ENCODE data around the gene CDC7. TPM values are rescaled to one million over a fixed set of nuclear protein-coding genes. Genes with fewer than 3 reads are reported as not detected.
A peak's percentile ranks its signal among the peaks of the same experiment; 100 is the strongest.
"Not testable (repeated sequence)": the region's sequence is repeated elsewhere in the genome, so short reads cannot be mapped to it uniquely, and the experiment has no call there.

CDC7 gene
- 1.6 TPM for total RNA-seq
- long read RNA-seq, partial matches to known transcripts: 0 of 1 reads
- long read RNA-seq, other reads (novel, unspliced or antisense): 0 of 1 reads

DNA sequence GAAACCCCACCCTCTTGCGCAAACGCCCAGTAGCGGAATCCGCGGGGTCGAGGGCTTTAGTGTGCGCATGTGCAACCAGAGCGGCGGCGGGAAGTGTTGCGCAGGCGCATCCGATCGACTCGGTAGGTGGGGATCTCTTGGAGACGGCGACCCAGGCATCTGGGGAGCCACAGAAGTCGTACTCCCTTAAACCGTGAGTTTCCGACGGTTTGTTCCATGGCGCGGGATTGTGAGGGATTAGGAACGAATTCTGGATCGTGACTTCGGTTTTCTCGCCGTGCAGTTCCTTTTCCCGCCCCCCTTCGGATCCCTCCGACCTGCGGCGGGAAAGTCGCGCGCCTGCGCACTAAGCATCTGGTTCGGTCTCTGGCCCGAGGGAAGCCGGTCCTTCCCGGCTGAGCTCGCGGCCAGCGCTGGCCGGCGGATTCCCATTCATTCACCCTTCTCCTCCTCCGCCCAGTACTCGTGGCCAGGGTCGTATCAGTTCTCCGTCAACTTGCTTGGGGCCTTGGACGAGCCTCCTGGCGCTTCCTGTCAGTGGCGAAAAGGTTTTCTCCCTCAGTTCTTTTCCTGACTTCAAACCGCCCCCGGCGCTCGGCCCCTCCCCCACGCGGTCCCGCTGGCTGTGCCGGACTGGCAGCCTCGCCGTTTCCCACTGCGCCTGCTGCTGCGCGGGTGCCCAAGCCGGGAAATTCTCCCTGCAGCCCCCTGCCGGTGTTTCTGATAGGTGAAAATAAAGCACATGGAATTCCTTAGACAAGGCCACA, at the start of gene CDC7:
Gene CDC7 (plus strand): TSS at position 96 of the 767 bp plus-strand sequence. CDS start 866 bp downstream, outside the sequence.
- intact Hi-C loops (cut with DNase I): loop anchor here (2.0 to 10.0 kb wide), 6 partner anchors 96 to 796 kb away; partner anchors contain the start of genes GLMN, HFM1, RPAP2 and TGFBR3
- DNase-seq (ENCODE audit: low spot score): peak; percentile 95

DNA sequence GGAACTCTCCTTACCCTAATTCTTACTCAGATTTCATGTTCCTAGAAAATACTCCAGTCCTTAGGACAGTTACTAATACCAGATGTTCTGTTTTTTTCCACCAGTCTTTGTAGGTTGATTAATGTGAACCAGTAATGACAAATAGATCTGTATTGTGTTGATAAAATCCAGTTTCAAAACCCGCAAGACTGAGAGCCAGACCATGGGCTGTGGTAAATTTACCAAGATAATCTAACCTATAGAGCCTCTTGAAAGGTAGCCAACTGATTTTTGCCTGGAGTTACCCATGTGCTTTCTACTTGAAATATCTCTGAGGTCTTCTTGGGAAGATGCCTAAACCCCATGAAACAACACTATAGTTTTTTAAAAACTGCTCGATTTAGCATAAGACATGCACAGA, 46.5 kb upstream of the CDC7 start:
- intact Hi-C loops (cut with DNase I): no loop called here
- DNase-seq (ENCODE audit: low spot score): no peak

DNA sequence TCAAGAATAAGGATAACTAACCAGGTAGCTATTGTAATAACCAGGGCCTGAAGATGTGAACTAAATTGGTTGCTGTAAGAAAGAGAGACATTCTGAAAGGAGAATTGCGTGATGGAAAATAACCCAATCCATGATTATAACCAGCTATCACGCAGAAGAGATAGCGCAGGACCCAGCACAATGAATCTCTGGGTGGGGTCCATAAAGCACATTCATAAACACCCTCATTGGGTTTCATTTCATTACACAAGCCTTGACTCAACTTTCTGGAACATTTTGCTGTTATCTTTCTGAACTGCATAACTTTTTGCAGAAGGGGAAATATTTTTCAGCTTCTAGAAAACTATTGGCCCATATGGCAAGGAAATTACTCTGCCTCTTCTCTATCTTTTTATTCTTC, 45.3 kb upstream of the CDC7 start:
- no peak for DNase-seq (ENCODE audit: low spot score)
- intact Hi-C loops (cut with DNase I): no loop called here

DNA sequence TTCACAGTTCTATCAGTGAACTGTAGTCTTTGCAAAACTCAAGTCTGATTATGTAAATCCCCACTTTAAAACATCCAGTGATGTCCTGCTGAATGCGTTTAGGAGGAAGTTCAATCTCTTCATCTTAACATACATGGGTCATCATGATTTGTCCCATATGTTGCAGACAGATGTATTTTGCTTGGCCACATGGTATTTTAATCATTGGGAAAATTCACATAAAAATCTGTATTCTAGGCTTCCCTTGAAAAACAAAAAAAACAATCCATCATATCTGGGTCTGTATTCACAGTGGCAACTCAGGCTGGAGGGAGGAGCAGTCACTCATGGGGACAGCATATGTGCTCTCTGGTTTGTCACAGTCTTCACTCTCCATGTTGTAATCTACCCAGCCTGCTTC, 44.8 kb upstream of the CDC7 start:
- DNase-seq (ENCODE audit: low spot score): no peak
- intact Hi-C loops (cut with DNase I): no loop called here

DNA sequence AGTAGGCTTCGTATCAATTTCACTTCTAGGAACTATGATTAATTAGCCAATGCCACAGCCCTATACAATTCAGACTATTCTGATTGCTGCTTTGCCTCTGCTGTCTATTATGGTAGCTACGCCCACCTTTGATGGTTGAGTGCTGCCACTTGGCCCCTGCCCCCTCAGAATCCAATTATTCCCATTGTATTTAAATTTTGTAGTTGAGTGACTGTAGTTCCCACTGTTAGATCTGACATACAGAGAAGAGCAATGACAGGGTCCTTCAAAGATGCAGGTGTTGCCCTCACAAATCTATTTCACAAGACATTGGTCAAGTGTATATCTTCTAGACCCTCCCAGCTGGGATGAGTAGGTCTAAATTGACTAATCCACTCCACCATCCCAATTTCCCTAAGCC, 35.3 kb upstream of the CDC7 start:
- intact Hi-C loops (cut with DNase I); DNase-seq (ENCODE audit: low spot score): not testable (repeated sequence)

DNA sequence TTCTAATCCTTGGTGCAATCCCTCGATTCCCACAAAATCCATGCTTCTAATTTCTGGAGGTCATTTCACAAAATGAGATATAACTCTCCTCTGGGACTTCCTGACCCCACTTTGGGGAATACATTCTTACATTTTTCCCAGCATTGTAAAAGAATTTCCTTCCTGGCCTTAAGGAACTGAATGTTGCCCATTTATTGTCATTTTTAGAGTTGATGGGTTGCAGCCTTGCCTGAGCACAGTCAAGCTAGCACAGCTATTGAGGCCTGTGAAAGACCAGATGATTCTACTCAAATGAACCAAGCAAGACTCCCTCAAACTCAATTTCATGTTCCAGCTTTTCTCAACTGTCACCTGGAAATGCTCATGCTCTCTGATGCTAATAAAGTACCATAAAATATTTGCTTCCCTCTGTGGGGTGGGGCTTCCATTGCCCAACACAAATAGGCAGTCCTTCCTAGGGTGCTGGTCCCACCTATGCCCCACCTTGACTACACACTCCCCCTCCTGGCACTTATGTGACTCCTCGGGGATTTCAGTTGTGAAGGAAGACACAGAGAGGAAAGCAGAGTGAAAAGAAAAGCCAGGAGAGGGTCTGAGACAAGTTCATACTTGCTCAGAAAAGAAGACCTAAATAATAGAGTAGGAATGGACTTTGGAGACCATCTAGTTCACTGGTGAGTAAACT, 24.0 kb upstream of the CDC7 start:
- intact Hi-C loops (cut with DNase I): no loop called here
- no peak for DNase-seq (ENCODE audit: low spot score)

DNA sequence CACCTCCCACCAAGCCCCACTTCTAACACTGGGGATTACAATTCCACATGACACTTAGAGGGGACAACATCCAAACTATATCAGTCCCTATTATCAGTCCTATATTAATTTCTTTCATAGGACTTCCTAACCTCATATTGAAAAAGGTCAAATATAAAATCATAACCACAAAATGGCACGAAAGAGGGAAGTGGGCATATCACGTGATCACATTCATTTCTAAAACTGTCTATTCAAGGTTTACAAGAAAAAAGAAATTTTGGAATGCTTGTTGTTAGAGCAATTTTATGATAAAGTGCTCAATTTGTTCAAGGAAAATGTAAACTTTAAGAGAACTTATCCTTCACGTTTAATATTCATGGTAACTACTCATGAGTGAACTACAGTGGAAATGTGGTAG, 13.2 kb upstream of the CDC7 start:
- no peak for DNase-seq (ENCODE audit: low spot score)
- intact Hi-C loops (cut with DNase I): no loop called here

DNA sequence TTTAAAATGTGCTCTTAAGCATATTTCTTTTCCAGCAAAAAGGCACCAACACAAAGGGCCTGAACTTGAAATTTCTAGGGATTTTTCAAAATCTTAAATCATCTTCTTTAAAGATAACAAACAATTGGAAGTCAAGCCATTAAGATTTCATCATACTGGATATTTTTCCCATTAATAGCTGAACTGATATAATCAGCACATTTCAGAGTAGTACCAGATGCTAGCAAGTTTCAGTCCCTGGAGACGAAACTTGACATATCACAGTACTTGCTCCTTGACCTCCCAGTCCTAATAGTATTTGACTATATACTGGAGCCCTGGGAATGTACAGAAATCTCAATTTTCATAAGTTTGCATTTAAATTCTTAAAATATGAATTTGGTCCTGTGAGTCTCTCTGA, 10.2 kb upstream of the CDC7 start:
- intact Hi-C loops (cut with DNase I): no loop called here
- no peak for DNase-seq (ENCODE audit: low spot score)

DNA sequence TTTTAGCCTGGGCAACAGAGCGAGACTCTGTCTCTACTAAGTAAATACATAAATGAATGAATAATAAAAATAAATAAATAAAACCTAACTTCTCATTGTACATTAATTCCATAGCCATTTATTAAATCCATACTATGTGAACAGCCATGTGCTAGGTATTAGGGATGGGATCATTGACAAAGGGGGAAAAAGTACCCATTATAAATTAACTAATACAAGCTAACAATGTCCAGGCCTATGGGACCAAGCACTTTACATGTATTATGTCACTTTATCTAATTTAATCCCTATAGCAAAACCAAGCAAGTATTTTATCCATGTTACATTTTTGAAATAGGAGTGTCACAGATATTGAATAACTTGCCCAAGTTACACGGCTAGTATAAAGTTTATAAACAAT, 2.6 kb upstream of the CDC7 start:
- DNase-seq (ENCODE audit: low spot score): no peak
- intact Hi-C loops (cut with DNase I): no loop called here

DNA sequence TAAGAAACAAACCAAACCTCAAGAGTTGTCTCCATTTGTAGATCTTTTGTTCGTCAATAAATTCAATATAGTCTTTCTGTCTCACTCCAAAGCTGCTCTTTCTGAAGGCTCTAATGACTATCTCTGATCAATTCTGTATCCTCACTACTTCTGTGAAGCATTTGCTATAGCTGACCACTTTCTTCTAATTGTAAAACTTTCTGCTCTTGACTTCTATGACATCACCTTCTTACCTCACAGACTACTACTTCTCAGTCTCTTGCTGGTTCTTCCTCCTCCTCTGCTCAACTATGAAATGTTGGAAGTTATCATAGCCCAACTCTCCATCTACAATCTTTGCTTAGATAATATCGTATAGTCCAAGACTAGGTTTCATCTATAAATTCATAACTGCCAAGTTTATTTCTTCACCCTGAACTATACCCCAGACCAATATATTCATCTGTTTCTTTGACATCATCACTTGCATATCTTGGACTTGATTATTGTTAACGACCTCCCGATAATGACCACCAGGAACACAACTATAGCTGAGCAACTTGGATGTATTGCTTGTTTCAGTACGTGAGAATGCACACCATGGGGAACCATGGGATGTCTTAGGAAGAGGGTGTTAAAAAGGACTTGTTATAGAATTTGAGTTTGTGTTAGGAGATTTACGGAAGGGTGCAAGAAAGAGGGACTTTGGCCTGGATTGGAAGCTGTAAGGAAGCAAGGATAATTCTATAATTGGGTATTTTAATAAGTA, 2.0 kb upstream of the CDC7 start:
- intact Hi-C loops (cut with DNase I): no loop called here
- DNase-seq (ENCODE audit: low spot score): no peak

DNA sequence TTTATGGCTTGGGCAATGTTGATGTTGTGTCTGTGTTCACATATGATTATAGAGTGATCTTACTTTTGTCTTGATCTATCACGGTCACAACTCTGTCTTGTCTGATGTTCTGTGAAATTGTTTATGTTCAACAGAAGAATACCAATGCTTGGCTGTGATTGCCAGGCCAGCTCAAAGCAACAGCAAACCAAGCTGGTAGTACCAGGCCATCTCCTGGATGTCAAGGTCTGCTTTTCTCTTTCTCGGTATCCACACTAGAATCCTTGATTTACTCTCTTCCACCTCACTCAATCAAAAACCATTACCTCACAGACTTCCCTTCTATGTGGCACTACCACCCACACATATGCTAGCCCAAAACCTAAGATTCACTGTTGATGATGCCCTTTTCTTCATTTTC, 1.3 kb upstream of the CDC7 start:
- intact Hi-C loops (cut with DNase I): no loop called here
- DNase-seq (ENCODE audit: low spot score): no peak

DNA sequence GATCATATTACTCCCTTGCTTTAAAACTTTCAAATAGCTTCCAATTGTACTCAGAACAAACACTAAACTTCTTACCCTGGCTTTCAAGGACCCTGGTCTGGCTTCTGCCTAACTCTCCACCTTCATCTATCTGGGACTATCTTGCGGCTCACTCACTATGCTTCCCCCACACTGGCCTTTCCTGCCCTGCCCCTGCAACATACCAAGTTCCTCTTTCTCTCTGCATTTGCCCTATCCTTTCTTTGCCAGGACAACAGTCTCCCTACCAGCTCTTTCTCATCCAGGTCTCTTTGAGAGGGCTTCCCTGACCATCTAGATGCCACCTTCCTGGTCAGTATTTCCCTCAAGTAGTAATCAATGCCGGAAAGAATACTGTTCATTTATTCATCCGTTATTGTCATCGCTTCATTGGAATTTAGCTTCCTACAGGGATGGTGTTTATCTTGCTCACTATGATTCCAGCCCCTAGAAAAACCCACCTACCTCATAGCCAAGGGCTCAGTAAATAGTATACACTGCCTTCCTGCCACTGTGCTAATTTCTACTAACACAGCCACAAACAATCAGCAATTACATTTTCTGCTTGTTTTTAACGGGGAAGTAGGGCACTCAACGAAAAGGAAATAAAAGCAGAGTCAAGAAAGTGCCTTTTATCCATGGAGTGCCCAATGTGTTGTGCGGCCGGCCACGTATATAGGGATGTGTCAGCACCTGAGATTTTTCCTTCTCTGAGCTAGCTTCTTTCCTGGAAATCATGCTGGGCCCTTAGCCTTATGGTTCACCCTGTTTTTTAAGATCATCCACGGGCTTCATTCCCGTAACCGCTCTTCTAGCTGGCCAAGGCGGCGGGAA, 521 bp upstream of the CDC7 start:
- DNase-seq (ENCODE audit: low spot score): no peak
- intact Hi-C loops (cut with DNase I): loop anchor here (2.0 to 10.0 kb wide), 6 partner anchors 95 to 797 kb away; partner anchors contain the start of genes GLMN, HFM1, RPAP2 and TGFBR3

DNA sequence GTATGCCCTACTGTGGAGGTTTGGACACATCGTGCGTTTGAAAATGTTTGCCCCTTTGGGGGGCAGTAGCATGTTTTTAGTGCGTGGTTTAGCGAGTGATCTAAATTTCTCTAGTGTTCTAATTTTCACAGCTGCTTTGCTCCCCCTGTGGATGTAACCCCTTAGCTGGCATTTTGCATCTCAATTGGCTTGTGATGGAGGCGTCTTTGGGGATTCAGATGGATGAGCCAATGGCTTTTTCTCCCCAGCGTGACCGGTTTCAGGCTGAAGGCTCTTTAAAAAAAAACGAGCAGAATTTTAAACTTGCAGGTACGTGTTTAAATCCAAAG, 836 bp downstream of the CDC7 start:
- no peak for DNase-seq (ENCODE audit: low spot score)
- intact Hi-C loops (cut with DNase I): loop anchor here (2.0 to 10.0 kb wide), 6 partner anchors 97 to 796 kb away; partner anchors contain the start of genes GLMN, HFM1, RPAP2 and TGFBR3

DNA sequence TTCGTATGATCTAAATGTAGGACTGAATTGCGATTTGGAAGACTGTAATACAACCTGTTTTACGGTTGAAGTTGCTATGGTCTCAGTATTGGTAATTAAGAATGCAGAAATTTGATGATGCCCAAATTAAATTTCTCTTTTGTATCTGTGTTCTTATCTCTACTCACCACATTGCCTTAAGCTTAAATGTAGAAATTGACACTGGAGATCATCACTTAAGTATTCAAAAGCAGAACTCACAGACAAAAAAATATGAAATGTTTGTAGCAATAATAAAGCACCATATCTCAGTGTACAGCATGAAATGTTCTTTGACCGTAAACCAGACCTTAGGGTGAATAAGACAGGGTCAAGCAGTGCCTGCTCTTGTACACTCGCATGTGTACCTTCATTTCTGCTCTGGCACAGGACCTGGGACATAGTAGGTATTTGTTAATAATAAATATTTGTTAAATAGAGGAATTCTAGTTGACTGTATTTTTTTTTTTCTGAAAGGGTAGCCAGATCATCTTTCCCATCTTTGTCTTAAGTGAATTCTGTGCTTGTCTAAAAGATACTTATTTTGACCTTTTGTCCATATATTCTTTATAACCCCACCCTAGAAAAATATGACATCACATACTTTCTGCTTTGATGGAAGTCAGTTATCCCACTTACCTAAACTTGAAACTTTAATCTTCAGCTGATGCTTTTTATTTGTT, 1.5 kb downstream of the CDC7 start:
- DNase-seq (ENCODE audit: low spot score): no peak
- intact Hi-C loops (cut with DNase I): loop anchor here (2.0 to 10.0 kb wide), 6 partner anchors 97 to 795 kb away; partner anchors contain the start of genes GLMN, HFM1, RPAP2 and TGFBR3

DNA sequence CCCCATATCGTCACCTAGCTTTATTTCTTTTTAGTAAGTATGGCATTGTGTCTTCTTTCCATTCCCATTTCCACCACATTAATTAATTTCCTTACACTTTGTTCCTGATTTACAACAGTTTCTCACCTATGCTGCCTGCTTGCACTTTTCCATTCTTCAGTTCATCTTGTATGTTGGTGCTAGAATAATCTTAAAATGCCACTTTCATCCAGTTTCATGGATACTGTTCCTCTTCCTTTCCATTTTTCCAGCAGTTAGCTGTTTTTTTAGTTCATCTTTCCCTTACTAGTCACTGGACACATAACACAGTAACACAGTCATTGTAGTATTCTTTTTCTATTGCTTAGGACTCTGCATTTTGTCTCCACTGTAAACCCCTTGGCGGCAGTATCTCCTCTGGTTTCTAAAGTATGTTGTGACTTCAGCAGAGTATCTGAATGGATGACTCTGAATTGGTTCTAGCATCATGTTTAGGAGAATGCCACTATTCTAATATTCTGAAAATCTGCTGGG, 2.1 kb downstream of the CDC7 start:
- intact Hi-C loops (cut with DNase I): loop anchor here (5.0 to 10.0 kb wide), 5 partner anchors 190 to 795 kb away; partner anchors contain the start of genes GLMN, RPAP2 and TGFBR3
- DNase-seq (ENCODE audit: low spot score): no peak

DNA sequence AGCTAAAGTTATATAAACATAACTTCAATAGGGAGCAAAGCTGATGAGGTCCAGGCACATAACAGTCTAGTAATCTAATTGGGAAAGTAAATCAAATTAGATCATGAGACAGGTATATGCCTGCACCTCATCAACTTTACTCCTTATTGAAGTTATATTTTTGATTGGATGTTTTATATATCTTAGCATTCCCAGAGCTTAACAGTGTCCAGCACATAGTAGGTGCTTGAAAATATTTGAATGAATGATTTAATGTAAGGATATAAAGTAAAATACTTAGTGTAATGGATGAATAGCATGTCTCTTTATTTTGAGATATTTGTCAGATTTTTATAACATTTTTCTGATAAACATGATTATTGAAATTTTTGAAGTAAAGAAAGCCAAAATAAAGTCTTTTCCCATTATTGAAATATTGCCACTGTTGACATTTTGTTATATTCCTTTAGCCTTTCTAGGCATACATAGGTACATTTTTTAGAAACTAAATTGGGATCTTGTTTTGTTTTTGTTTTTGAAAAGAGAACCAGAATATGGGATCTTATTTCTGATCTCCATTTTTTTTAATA, 2.8 kb downstream of the CDC7 start:
- intact Hi-C loops (cut with DNase I): loop anchor here (5.0 to 10.0 kb wide), 5 partner anchors 189 to 794 kb away; partner anchors contain the start of genes GLMN, RPAP2 and TGFBR3
- DNase-seq (ENCODE audit: low spot score): no peak

DNA sequence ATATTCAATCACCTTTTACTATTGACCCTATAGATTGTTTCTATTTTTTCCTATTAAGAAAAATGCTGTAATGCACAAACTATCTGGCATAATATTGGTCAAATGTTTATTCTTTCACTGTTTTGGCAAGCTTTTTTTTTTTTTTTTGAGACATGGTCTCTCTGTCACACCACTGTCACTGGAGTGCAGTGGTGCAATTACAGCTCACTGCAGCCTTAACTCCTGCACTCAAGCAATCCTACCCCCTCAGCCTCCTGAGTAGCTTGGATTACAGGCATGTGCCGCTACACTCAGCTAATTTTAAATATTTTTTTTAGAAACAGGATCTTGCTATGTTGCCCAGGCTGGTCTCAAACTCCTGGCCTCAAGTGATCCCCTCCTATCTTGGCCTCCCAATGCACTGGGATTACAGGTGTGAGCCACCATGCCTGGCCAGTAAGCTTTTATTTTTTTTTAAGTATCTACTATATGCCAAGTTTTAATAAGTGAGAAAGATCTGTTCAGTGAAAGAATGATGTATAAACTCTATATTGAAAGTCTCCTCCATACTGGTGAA, 3.4 kb downstream of the CDC7 start:
- DNase-seq (ENCODE audit: low spot score): no peak
- intact Hi-C loops (cut with DNase I): loop anchor here (5.0 to 10.0 kb wide), 5 partner anchors 188 to 793 kb away; partner anchors contain the start of genes GLMN, RPAP2 and TGFBR3
